HepG2 (cell line): ENCODE data around the gene CUL9. TPM values are rescaled to one million over a fixed set of nuclear protein-coding genes. Genes with fewer than 3 reads are reported as not detected.

ENCODE experiments used
- ADNP ChIP-seq: sonication (generic); formaldehyde crosslinking; IDR thresholded peaks from 2 replicates; pipeline ENCODE4 v1.4.0; 2020; ENCODE audit warnings: missing genetic modification reagents
- ARID2 ChIP-seq: sonication (generic); formaldehyde crosslinking; IDR thresholded peaks from 2 replicates; pipeline ENCODE4 v1.8.1; 2022; ENCODE audit warnings: mild to moderate bottlenecking, missing genetic modification reagents, borderline replicate concordance
- CENPBD1 ChIP-seq: sonication (generic); formaldehyde crosslinking; IDR thresholded peaks from 2 replicates; pipeline ENCODE4 v1.8.0; 2022; ENCODE audit warnings: missing genetic modification reagents, low read depth, mild to moderate bottlenecking, borderline replicate concordance
- KDM5B ChIP-seq: sonication (generic); formaldehyde crosslinking; IDR thresholded peaks from 2 replicates; pipeline ENCODE4 v1.4.0; 2020; ENCODE audit warnings: missing genetic modification reagents, mild to moderate bottlenecking, borderline replicate concordance
- KLF13 ChIP-seq: sonication (generic); formaldehyde crosslinking; IDR thresholded peaks from 2 replicates; pipeline ENCODE4 v1.4.0; 2020; ENCODE audit warnings: mild to moderate bottlenecking, missing genetic modification reagents
- KLF15 ChIP-seq: sonication (generic); formaldehyde crosslinking; IDR thresholded peaks from 2 replicates; pipeline ENCODE4 v1.8.1; 2023; ENCODE audit warnings: borderline replicate concordance, mild to moderate bottlenecking, inconsistent platforms, missing genetic modification reagents, mixed read lengths
- MAF1 ChIP-seq: sonication (generic); formaldehyde crosslinking; IDR thresholded peaks from 2 replicates; pipeline ENCODE4 v1.5.0; 2020; ENCODE audit warnings: missing genetic modification reagents, borderline replicate concordance
- MXD4 ChIP-seq: IDR thresholded peaks from 2 replicates; pipeline ENCODE4 v1.6.1; 2016; ENCODE audit warnings: mild to moderate bottlenecking, missing biosample characterization, missing genetic modification reagents
- NCOA1 ChIP-seq: sonication (generic); formaldehyde crosslinking; IDR thresholded peaks from 2 replicates; pipeline ENCODE4 v1.9.0; 2021; ENCODE audit warnings: missing genetic modification reagents
- NFE2L1 ChIP-seq: sonication (generic); formaldehyde crosslinking; IDR thresholded peaks from 2 replicates; pipeline ENCODE4 v1.4.0; 2020; ENCODE audit warnings: missing genetic modification reagents, mild to moderate bottlenecking, borderline replicate concordance
- NFYB ChIP-seq: sonication (generic); formaldehyde crosslinking; IDR thresholded peaks from 2 replicates; pipeline ENCODE4 v1.4.0; 2020; ENCODE audit warnings: missing genetic modification reagents
- RBM22 ChIP-seq: fragments of 200-400 bp; formaldehyde crosslinking; optimal IDR thresholded peaks from 2 replicates; pipeline ENCODE3; 2017; ENCODE audit warnings: mild to moderate bottlenecking, low read length, moderate library complexity
- RELA ChIP-seq: sonication (generic); formaldehyde crosslinking; IDR thresholded peaks from 2 replicates; pipeline ENCODE4 v1.4.0; 2020; ENCODE audit warnings: missing genetic modification reagents
- RORA ChIP-seq: sonication (generic); formaldehyde crosslinking; IDR thresholded peaks from 2 replicates; pipeline ENCODE4 v1.5.0; 2020; ENCODE audit warnings: mild to moderate bottlenecking, missing genetic modification reagents, moderate library complexity
- TCF7 ChIP-seq: sonication (generic); IDR thresholded peaks from 2 replicates; pipeline ENCODE4 v1.6.1; 2016; ENCODE audit warnings: antibody characterized with exemption, low read depth
- TOPORS ChIP-seq: sonication (generic); formaldehyde crosslinking; IDR thresholded peaks from 2 replicates; pipeline ENCODE4 v1.8.0; 2023; ENCODE audit warnings: mild to moderate bottlenecking, missing genetic modification reagents
- U2AF2 ChIP-seq: fragments of 200-400 bp; formaldehyde crosslinking; IDR thresholded peaks from 2 replicates; pipeline ENCODE4 v1.6.1; 2017; ENCODE audit warnings: low read depth, mild to moderate bottlenecking, low read length
- ZC3H4 ChIP-seq: sonication (generic); formaldehyde crosslinking; IDR thresholded peaks from 2 replicates; pipeline ENCODE4 v1.4.0; 2020; ENCODE audit warnings: missing genetic modification reagents, borderline replicate concordance
- ZFP37 ChIP-seq: sonication (generic); formaldehyde crosslinking; IDR thresholded peaks from 2 replicates; pipeline ENCODE4 v1.4.0; 2020; ENCODE audit warnings: missing genetic modification reagents, borderline replicate concordance
- ZNF274 ChIP-seq: sonication (generic); formaldehyde crosslinking; IDR thresholded peaks from 2 replicates; pipeline ENCODE4 v1.5.1; 2020; ENCODE audit warnings: mild to moderate bottlenecking, missing genetic modification reagents
- ZNF329 ChIP-seq: sonication (generic); formaldehyde crosslinking; IDR thresholded peaks from 2 replicates; pipeline ENCODE4 v1.9.0; 2021; ENCODE audit warnings: low read depth, mild to moderate bottlenecking, missing genetic modification reagents
- ZNF572 ChIP-seq: sonication (generic); formaldehyde crosslinking; IDR thresholded peaks from 2 replicates; pipeline ENCODE4 v1.5.1; 2020; ENCODE audit warnings: mild to moderate bottlenecking, missing genetic modification reagents
- ZNF652 ChIP-seq: IDR thresholded peaks from 2 replicates; pipeline ENCODE4 v1.6.1; 2016; ENCODE audit warnings: low read depth, borderline replicate concordance
- polyA plus RNA-seq, 8 experiments: library from polyadenylated mRNA; depleted of rRNA in 3 of 8; stranded (reverse) in 7 of 8; unstranded in 1 of 8; fragments of >200 nt; fragmentation: Illumina TruSeq in 4 of 8; extraction: Trizol in 4 of 8; gene quantifications; 2 replicates each; pipeline versions ENCODE4 v1.2.1 to v1.2.3, GENCODE V29; 2011 to 2016; ENCODE audit warnings: low read depth in 4 of 8, missing spikeins in 1 of 8, mixed read lengths in 1 of 8; ENCODE audit not compliant: insufficient read depth in 1 of 8
- total RNA-seq, 5 experiments: library from RNA; depleted of rRNA; stranded (reverse); fragments of >200 nt; fragmentation: Illumina TruSeq; extraction: Trizol; gene quantifications; 2 replicates each; pipeline ENCODE4 v1.2.3, GENCODE V29; 2016; ENCODE audit warnings: low read depth in 1 of 5
- TF ChIP-seq, protein P1 (sequence below): IDR thresholded peaks from 2 replicates; pipeline ENCODE4 v1.6.1; 2016; ENCODE audit warnings: mild to moderate bottlenecking
- TF ChIP-seq, protein P2 (sequence below): sonication (generic); formaldehyde crosslinking; IDR thresholded peaks from 2 replicates; pipeline ENCODE4 v1.8.1; 2023; ENCODE audit warnings: missing genetic modification reagents, mild to moderate bottlenecking, borderline replicate concordance
- TF ChIP-seq, protein P3 (sequence below): sonication (generic); formaldehyde crosslinking; IDR thresholded peaks from 2 replicates; pipeline ENCODE4 v1.8.0; 2022; ENCODE audit warnings: missing genetic modification reagents, mild to moderate bottlenecking, moderate library complexity, borderline replicate concordance

The CUL9 gene
- total and polyA plus RNA-seq, 2 of the 13 experiments (the other 11 are each of a cell fraction or from before 2014, with no cell fraction given): 11.4 to 13.7 TPM

DNA sequence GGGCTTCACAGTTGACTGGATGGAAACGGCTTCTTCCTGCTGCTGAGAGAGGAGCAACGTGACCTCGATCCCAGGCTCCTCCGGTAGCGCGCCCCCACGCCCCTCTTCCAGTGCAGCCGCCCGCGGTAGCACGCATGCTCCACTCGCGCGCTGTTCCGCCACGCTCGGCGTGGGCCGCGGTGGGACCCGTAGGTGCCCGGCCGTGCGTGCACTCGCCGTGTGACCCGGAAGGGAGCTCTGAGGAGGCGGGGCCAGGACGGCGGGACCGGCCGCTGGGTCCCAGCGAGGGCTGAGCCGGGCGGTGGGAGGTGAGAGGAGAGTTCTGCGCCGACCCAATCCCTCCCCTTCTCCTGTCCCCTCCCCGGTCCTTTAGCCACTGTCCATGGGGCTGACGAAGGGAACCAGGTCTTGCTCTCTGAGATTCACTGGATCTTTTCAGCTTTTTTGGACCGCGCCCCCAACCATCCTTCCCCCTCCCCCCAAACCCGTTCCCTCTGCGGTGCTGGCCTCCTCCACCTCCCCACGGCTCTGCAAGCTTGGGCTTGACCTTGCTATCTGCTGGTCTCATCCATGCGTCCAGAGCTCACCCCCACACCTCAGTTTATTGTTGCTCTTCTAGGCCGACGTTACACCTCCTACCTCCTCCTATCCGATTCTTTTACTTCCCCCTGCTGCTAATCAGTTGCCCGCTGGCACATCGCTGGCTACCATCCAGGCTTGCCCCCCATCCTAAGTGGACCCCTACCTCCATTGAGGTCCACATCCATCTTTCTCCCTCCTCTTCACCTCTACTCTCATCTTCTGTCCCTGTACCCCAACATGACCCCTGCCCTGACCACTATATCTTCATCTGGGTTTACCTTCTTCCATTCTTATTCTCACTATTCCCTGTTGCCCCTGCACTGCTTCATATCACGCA, at the start of gene CUL9 (continued):
- TF ChIP-seq NFE2L1 (CRISPR knock-in tag) (no peak), CENPBD1 (CRISPR knock-in tag) (no peak), TCF7 (no peak), ARID2 (CRISPR knock-in tag) (peak; percentile 57; the same call in 1 of the 2 replicates), NFYB (CRISPR knock-in tag) (0 out of 2 replicates have a peak, but pooled peaks have one; percentile 26), KLF13 (CRISPR knock-in tag) (peak; percentile 85), TOPORS (peak; percentile 68; the same call in 1 of the 2 replicates), KLF15 (CRISPR knock-in tag) (no peak), RBM22 (no peak), ADNP (CRISPR knock-in tag) (no peak), U2AF2 (0 out of 2 replicates have a peak, but pooled peaks have one; percentile 51), ZFP37 (peak; percentile 83; the same call in 1 of the 2 replicates), KDM5B (CRISPR knock-in tag) (peak; percentile 81), NCOA1 (0 out of 2 replicates have a peak, but pooled peaks have one; percentile 49), ZNF572 (CRISPR knock-in tag) (no peak), MAF1 (CRISPR knock-in tag) (no peak), RORA (CRISPR knock-in tag) (no peak), ZC3H4 (CRISPR knock-in tag) (no peak), MXD4 (peak; percentile 96), ZNF652 (CRISPR knock-in tag) (no peak; the same call in 1 of the 2 replicates), ZNF329 (CRISPR knock-in tag) (no peak), RELA (CRISPR knock-in tag) (peak; percentile 78; the same call in 1 of the 2 replicates), ZNF274 (CRISPR knock-in tag) (peak; percentile 88)
- TF ChIP-seq, protein P1, sequence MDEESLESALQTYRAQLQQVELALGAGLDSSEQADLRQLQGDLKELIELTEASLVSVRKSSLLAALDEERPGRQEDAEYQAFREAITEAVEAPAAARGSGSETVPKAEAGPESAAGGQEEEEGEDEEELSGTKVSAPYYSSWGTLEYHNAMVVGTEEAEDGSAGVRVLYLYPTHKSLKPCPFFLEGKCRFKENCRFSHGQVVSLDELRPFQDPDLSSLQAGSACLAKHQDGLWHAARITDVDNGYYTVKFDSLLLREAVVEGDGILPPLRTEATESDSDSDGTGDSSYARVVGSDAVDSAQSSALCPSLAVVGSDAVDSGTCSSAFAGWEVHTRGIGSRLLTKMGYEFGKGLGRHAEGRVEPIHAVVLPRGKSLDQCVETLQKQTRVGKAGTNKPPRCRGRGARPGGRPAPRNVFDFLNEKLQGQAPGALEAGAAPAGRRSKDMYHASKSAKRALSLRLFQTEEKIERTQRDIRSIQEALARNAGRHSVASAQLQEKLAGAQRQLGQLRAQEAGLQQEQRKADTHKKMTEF (CRISPR knock-in tag): peak; percentile 96
- TF ChIP-seq, protein P2, sequence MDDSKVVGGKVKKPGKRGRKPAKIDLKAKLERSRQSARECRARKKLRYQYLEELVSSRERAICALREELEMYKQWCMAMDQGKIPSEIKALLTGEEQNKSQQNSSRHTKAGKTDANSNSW (CRISPR knock-in tag): no peak
- TF ChIP-seq, protein P3, sequence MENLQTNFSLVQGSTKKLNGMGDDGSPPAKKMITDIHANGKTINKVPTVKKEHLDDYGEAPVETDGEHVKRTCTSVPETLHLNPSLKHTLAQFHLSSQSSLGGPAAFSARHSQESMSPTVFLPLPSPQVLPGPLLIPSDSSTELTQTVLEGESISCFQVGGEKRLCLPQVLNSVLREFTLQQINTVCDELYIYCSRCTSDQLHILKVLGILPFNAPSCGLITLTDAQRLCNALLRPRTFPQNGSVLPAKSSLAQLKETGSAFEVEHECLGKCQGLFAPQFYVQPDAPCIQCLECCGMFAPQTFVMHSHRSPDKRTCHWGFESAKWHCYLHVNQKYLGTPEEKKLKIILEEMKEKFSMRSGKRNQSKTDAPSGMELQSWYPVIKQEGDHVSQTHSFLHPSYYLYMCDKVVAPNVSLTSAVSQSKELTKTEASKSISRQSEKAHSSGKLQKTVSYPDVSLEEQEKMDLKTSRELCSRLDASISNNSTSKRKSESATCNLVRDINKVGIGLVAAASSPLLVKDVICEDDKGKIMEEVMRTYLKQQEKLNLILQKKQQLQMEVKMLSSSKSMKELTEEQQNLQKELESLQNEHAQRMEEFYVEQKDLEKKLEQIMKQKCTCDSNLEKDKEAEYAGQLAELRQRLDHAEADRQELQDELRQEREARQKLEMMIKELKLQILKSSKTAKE (CRISPR knock-in tag): no peak
